HAP-1 (cell line): ENCODE results near the gene ADNP2.

Source experiments
- DNase-seq, 2 experiments: peaks; one replicate each; pipeline ENCODE4 v3.0.0-alpha.2; 2016 to 2020; ENCODE audit warnings: low spot score in 2 of 2
- H3K27me3 ChIP-seq: fragments of 250-450 bp; sonication (Bioruptor Pico); 2 replicates; pipeline ENCODE4 v1.5.1; 2020; ENCODE audit warnings: low read depth, mild to moderate bottlenecking, moderate library complexity
- H3K36me3 ChIP-seq: fragments of 250-450 bp; sonication (Bioruptor Pico); replicated peaks from 2 replicates; pipeline ENCODE4 v1.5.1; 2020; ENCODE audit warnings: mild to moderate bottlenecking
- H3K4me1 ChIP-seq: fragments of 250-450 bp; sonication (Bioruptor Pico); 2 replicates; pipeline ENCODE4 v1.5.1; 2020; ENCODE audit warnings: mild to moderate bottlenecking
- H3K4me3 ChIP-seq: fragments of 250-450 bp; sonication (Bioruptor Pico); 2 replicates; pipeline ENCODE4 v1.5.1; 2020; ENCODE audit warnings: mild to moderate bottlenecking, moderate library complexity
- H3K9me3 ChIP-seq: fragments of 250-450 bp; sonication (Bioruptor Pico); 2 replicates; pipeline ENCODE4 v1.5.1; 2020; ENCODE audit warnings: mild to moderate bottlenecking, moderate library complexity
- in situ Hi-C: fragments of 300-500 bp; cut with MboI; formaldehyde crosslinking; loops from 3 replicates; pipeline ENCODE4 v1.14.3; 2020; ENCODE audit warnings: low sequenced_read_pairs, inconsistent platforms, mixed read lengths

The ADNP2 gene

DNA sequence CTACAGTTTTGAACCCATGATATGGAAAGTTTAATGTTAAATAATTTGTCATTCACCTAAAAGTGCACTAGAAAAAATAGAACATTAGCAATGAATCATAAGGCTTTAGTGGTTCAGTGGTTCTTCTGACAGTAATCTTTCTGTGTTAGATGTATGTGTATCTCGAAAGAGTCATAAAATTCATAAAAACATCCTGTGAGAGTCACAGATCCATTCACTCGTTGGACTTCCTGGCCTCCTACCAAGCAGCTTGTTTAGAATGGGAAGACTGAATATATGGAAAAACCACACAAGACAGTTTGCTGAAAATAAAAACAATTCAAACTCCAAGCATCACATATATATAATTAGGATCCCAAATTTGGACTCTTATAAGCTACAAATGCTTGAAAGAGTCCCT is 34.8 kb downstream of the ADNP2 start:
- peaks cover 40% of the 10 kb centered on the region for H3K36me3 ChIP-seq
- no peaks in the 10 kb centered on the region for H3K9me3 ChIP-seq
- no peak for DNase-seq
- H3K4me3 ChIP-seq, result no peak overlapping the region
- in situ Hi-C loops, result no loop called here
- no peaks in the 10 kb centered on the region for H3K4me1 ChIP-seq
- H3K27me3 ChIP-seq, result no peaks in the 10 kb centered on the region

- Histone ChIP-seq H3K4me3 (no peak overlapping the region), H3K36me3 (peaks cover 28% of the 10 kb centered on the region), H3K9me3 (no peaks in the 10 kb centered on the region), H3K27me3 (no peaks in the 10 kb centered on the region), H3K4me1 (no peaks in the 10 kb centered on the region)
- DNase-seq, result no peak
- in situ Hi-C loops, result no loop called here
These were observed 36.2 kb downstream of the ADNP2 start for GRCh38 chr18:80145196-80145804.

DNA sequence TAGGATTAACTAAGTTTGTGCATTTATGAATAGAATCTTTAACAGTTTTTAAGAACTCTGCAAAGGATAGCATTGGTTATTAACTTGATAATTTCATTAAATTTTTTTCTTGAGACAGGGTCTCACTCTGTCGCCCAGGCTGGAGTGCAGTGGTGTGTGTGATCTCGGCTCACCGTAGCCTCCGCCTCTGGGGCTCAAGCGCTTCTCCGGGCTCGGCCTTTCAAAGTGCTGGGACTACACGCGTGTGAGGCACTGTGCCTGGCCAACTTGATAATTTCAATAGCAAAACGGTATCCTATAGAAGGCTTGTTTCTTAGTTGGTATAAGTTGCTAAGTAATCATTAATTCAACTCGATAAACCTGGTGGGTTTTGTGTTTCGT is 38.0 kb downstream of the ADNP2 start:
- H3K36me3 ChIP-seq, result peaks cover 22% of the 10 kb centered on the region
- in situ Hi-C loops, result no loop called here
- no peak for DNase-seq
- no peaks in the 10 kb centered on the region for H3K27me3 ChIP-seq
- H3K4me1 ChIP-seq, result no peaks in the 10 kb centered on the region
- H3K4me3 ChIP-seq, result no peak overlapping the region
- no peaks in the 10 kb centered on the region for H3K9me3 ChIP-seq

- Histone ChIP-seq H3K36me3 (peaks cover 19% of the 10 kb centered on the region), H3K4me3 (no peak overlapping the region), H3K27me3 (no peaks in the 10 kb centered on the region), H3K4me1 (no peaks in the 10 kb centered on the region), H3K9me3 (no peaks in the 10 kb centered on the region)
- in situ Hi-C loops, result no loop called here
- peak in 1 of 2 experiments; percentile 43 for DNase-seq
These were observed 38.6 kb downstream of the ADNP2 start for GRCh38 chr18:80147418-80148325.

DNA sequence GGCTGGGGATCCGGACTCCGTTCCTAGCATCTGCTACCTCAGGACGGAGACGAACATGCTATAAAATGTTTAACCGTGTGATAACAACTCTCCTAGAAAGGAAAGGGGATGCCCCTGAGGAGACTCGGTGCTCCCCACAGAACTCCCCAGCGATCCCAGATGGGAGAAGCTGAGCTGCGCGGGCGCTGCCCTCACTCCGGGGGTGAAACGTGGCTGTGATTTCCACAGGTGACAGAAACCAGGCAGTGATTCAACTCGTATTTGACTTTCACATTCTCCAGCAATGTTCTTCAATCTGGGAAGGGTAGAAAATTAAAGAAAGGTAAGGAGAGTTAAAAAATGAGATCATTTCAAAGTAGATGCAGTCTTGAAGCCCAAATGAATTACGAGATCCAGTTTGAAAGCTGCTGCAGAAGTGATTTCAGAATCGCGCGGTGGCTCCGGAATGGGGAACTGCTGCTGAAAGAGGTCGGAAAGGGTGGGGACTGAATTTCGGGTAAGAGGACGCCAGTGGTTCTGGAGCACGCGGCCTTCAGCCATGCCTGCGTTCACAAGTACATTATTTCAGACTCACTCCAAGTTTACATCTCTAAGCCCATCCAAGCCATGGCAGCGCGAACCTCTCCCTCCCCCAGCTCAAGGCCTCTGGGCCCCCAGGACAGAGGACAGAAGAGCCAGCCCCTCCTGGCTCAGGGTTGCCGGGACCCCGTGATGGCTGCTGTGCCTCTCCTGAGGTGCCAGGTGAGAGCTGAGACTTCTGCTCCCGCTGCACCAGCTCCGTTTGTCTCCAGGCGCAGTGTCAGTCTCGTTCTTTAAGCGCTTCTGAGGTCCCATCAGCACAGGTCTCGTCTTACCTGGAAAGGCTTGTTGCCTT is 39.5 kb downstream of the ADNP2 start:
- peaks cover 13% of the 10 kb centered on the region for H3K36me3 ChIP-seq
- no peak overlapping the region for H3K4me3 ChIP-seq
- H3K9me3 ChIP-seq, result no peaks in the 10 kb centered on the region
- no peaks in the 10 kb centered on the region for H3K27me3 ChIP-seq
- in situ Hi-C loops, result no loop called here
- no peak for DNase-seq
- H3K4me1 ChIP-seq, result no peaks in the 10 kb centered on the region

DNA sequence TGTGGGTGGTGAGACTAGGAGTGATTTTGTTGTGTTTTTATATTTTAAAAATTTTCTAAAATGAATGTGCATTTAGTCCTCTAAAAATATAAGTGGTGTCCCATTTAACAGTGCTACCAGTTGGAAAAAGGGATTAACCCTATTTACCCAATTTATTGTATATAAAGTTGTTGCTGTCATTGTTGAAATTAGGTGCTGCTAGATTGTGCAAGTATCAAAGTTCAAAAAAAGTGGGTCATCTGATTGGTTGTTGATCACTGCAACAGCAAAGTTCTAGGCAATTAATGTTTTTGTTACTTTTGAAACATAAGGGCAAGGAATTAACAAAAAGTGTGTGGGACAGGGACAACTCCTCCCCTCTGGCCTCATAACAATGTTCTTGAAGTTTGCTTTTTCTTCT is 40.6 kb downstream of the ADNP2 start:
- in situ Hi-C loops, result no loop called here
- no peaks in the 10 kb centered on the region for H3K27me3 ChIP-seq

GRCh38 chr18:80154293-80154692 is 45.2 kb downstream of the ADNP2 start:
- H3K4me3 ChIP-seq, result no peak overlapping the region
- no peaks in the 10 kb centered on the region for H3K4me1 ChIP-seq
- DNase-seq, result peak in 1 of 2 experiments; percentile 44
- in situ Hi-C loops, result no loop called here
- no peaks in the 10 kb centered on the region for H3K9me3 ChIP-seq
- no peaks in the 10 kb centered on the region for H3K27me3 ChIP-seq
- no peaks in the 10 kb centered on the region; the same call in 1 of the 2 replicates for H3K36me3 ChIP-seq

More for the DNA sequence above, 40.6 kb downstream of the ADNP2 start:
- no peak for DNase-seq
- Histone ChIP-seq H3K36me3 (peaks cover 11% of the 10 kb centered on the region), H3K9me3 (no peaks in the 10 kb centered on the region), H3K4me1 (no peaks in the 10 kb centered on the region), H3K4me3 (no peak overlapping the region)

DNA sequence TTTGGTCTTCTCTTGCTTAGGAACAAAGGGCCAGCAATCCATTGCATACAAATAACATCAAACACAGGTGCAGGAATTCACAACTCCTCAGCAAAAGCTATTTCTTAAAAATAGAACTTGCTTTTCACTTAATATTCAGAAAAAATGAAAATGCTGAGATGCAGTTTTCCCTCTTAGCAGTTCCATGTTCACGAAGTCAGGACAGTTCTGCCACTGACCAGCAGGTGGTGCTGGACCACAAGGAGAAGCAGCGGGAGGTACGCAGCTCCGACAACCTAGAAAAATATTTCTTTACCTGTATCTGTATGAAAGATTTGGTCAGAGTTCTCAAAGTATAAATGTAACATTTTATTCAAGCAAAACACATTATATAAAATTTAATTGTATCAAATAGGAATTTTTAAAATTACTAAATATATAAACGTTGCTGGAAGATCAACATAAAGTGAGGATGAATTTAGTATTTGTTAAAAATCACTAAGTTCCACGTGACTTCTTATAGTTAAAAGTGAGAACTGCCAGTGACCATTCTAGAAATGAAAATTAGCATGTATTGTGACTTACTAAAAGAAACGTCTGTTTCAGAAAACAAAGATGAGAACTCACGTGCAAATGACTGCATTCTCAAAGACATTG is 48.8 kb downstream of the ADNP2 start:
- no peaks in the 10 kb centered on the region for H3K9me3 ChIP-seq
- in situ Hi-C loops, result no loop called here
- DNase-seq, result peak; percentile 51 to 85

DNA sequence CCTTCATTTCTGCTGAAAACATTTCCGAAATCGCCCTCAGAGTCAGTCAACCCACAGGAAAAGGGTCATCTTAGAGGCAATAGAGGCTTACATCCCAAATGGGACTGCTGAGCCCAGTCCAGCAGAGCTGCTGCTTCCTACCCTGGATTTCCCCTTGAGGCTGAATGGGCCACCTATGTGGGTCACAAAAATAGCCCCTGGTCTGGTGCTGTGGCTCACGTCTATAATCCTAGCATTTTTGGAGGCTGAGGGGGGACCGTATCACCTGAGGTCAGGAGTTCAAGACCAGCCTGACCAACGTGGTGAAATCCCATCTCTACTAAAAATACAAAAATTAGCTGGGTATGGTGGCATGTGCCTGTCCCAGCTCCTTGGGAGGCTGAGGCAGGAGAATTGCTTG is 49.3 kb downstream of the ADNP2 start:
- no peaks in the 10 kb centered on the region for H3K9me3 ChIP-seq
- H3K4me3 ChIP-seq, result no peak overlapping the region
- no peak for DNase-seq
- H3K27me3 ChIP-seq, result no peaks in the 10 kb centered on the region
- H3K36me3 ChIP-seq, result no peaks in the 10 kb centered on the region
- H3K4me1 ChIP-seq, result no peaks in the 10 kb centered on the region
- in situ Hi-C loops, result no loop called here

More for the DNA sequence above, 48.8 kb downstream of the ADNP2 start:
- Histone ChIP-seq H3K4me1 (no peaks in the 10 kb centered on the region), H3K27me3 (no peaks in the 10 kb centered on the region), H3K4me3 (no peak overlapping the region), H3K36me3 (no peaks in the 10 kb centered on the region)

DNA sequence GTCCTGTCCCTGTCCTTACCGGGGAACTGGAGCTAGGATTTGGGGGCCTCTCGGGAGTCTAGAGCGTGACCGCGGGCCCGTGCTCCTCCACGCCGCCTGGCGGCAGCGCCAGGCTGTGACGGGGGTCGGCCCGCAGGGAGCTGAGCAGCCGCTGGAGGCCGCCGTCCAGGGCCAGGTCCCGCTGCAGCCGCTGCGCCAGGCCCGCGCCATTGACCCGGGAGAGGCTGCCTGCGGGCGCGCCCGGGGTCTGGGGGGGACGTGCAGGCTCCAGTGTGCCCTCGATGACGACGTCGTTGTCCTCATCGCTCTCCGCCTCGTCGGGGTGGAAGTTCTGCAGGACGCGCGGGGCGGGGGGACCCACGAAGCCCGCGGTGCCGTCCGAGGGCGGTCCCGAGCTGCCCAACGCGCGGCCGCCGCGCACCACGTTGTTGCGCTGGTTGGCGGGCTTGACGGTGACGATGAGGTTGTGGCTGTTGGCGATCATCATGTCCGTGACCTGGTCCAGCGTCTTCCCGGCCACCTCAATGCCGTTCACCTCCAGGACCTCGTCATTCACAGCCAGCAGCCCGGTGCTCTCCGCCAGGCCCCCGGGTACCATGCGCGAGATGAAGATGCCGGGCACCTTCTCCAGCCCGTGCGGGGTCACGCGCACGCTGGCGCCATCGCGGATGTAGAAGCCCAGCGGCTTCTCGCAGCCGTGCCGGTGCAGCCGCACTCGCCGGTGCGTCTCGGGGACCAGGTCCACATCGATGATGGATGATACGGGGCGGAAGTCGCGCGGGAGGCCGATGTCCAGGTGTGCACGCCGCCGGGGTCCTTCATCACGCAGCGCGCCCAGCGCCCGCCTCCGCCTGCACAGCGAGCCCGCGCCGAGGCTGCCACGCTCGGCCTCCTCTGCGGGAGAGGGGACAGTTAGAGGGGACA is 50.9 kb downstream of the ADNP2 start:
- Histone ChIP-seq H3K27me3 (no peaks in the 10 kb centered on the region), H3K9me3 (no peaks in the 10 kb centered on the region; the same call in 1 of the 2 replicates), H3K36me3 (no peaks in the 10 kb centered on the region), H3K4me1 (no peaks in the 10 kb centered on the region), H3K4me3 (no peak overlapping the region)
- in situ Hi-C loops, result no loop called here
- no peak for DNase-seq

- no peaks in the 10 kb centered on the region for H3K36me3 ChIP-seq
- H3K9me3 ChIP-seq, result no peaks in the 10 kb centered on the region; the same call in 1 of the 2 replicates
- H3K27me3 ChIP-seq, result no peaks in the 10 kb centered on the region
- H3K4me1 ChIP-seq, result no peaks in the 10 kb centered on the region
- DNase-seq, result no peak
- no peak overlapping the region for H3K4me3 ChIP-seq
- in situ Hi-C loops, result no loop called here
These were observed 52.8 kb downstream of the ADNP2 start for GRCh38 chr18:80161781-80162417.

- Histone ChIP-seq H3K27me3 (no peaks in the 10 kb centered on the region), H3K9me3 (no peaks in the 10 kb centered on the region; the same call in 1 of the 2 replicates), H3K36me3 (no peaks in the 10 kb centered on the region), H3K4me3 (no peak overlapping the region), H3K4me1 (no peaks in the 10 kb centered on the region)
- in situ Hi-C loops, result no loop called here
- DNase-seq, result no peak
These were observed 54.1 kb downstream of the ADNP2 start for GRCh38 chr18:80163183-80163582.
